Left renal cortex interstitium (tissue), 4 donors: ENCODE results near the gene C1orf159. TPM values are rescaled to one million over a fixed set of nuclear protein-coding genes. Genes with fewer than 3 reads are reported as not detected.

Experiments
- DNase-seq, 4 donors: peaks; one replicate each; pipeline ENCODE4 v3.0.0-alpha.2; 2013; ENCODE audit warnings: low read depth in 4 of 4, low spot score in 2 of 4, missing footprints in 1 of 4
- polyA plus RNA-seq, 4 donors: library from polyadenylated mRNA; unstranded; fragments of 120-200 nt; gene quantifications; one replicate each; pipeline ENCODE4 v1.2.1, GENCODE V29; 2013; ENCODE audit not compliant: insufficient read length in 4 of 4

The C1orf159 gene
- polyA plus RNA-seq, 4 donors, result 5.5 to 24.1 (median 14.1) TPM

DNA sequence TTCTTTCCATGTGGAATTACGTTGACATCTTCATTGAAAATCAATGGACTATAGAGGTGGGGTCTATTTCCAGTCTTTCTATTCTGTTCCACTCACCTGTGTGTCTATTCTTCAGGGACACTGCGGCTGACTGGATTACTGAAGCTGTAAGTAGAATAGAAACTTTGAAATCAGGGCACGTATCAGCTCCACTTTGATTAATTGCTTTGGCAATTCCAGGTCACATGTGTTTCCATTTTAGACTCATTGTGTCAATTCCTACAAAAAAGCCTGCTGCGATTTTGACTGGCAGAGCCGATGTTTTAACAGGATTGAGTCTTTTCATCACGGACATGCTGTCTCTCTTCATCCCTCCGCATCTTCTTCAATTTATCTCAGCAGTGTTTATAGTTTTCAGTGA lies 20.9 kb downstream of the C1orf159 start:
- no peak for DNase-seq

DNA sequence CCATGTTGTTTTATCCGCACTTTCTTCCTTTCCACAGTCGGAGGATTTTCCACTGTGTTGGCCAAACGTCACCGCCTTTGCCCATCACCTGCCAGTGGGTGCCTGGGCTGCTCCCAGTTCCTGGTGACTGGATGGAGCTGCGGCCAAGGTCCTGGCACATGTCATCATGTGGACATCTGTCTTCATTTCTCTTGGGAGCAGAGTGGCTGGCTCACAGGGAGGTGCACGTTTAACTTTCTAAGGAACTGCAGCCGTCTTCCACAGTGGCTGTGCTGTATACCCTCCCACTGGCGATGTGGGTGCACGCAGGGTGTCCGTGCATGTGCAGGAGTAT lies 22.3 kb downstream of the C1orf159 start:
- no peak for DNase-seq

DNA sequence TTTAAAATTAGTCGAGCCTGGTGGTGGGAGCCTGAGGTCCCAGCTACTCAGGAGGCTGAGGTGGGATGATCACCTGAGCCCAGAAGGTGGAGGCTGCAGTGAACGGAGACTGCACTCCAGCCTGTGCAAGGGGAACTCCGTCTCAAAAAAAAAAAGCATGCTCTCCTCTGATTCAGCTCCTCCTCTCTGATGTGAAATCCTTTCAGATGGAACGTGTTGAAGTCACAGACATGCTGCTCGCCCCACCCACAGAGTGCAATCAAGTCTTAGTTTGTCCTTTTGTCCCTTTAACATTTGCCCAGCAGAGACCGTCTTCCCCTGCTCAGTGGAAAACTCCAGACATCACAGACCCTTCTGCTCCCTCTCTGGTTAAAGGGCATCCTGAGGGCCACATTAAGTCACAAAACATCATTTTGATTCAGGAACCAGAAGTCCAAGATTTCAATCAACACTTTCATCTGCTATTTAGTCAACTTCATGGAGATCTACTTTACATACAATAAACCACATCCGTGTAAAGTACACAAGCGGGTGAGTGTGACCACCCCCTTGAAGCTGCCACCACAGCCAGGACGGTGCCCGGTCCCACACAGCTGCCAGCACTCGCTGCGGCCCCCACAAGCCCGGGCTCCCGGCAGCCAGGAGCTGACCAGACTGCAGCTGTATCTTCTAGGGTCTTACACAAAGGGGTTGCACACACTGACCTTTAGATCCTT lies 22.8 kb downstream of the C1orf159 start:
- DNase-seq, result no peak

- no peak for DNase-seq
These were observed 23.6 kb downstream of the C1orf159 start for GRCh38 chr1:1092149-1092855.

- no peak for DNase-seq
These were observed 24.3 kb downstream of the C1orf159 start for GRCh38 chr1:1091344-1092148.

GRCh38 chr1:1090424-1091343 lies 25.2 kb downstream of the C1orf159 start:
- DNase-seq, result no peak

DNA sequence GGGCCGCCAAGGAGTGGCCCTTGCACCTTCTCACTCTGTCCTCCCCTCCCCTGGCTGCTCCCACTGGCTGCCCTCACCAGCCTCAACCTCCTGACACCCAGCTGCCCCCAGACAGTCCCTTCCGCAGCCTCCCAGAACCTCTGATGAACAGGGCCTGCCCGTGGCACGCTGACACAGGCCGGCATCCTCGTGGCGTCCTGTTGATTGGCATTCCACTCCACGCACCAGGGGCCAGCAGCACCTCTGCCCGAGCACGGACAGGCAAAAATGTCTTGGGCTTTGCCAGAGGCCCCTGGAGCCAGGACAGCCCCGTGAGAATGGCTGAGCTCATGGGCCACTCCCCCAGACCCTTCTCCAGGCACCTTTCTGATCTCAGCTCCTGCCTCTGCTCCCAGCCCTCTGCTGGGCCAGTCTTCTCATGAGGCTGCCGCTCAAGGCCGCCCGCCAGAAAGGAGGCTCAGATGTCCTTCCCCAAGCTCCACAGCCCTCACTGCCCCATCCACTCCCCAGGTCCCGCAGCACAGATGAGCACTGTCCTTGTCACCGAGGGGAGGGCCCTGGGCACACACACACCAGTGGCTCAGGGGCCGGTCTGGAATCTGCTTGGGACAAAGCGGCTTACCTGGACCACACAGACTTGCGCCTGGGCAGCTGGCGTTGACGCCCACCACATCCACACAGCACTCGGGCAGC lies 26.0 kb downstream of the C1orf159 start:
- DNase-seq, result no peak

DNA sequence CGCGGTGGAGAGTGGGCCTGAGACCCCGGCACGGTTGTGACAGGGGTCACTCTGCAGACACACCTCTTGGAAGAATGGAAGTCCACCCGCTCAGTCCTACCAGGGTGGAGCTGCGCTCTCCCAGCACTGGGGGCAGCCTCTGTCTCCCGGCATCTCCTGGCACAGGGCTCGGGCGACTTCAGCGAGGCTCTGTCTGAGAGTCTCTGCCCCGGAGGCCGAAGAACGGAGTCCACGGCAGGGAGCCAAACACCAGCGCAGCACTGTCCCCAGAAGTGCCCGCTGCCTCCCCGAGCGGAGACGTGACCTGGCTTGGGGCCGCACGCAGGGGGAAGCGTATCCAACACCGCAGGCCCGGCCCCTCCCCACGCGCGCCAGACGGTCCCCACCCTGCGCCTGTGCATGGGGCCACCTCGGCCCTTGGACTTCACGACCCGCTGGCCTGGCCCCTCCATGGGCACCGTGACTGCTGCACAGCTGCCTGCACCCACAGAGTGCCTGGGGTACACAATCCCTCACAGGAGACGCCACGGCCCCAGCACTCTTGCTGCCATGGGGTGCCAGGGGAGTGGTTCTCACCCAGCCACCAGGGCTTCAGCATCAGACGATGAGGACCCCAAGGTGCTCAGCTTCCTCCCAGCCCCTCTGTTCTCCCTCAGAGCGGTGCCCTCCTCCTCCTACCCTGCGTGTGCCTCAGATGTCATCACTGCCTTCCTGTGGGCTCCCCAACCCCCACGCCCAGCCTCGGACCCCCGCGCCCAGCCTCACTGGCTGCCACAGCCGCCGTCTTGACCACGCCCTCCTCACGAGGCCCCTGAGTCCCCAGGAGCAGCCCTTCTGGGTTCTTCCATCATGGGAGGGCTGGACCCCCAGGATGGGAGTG lies 26.8 kb downstream of the C1orf159 start:
- no peak for DNase-seq

- no peak for DNase-seq
These were observed 27.7 kb downstream of the C1orf159 start for GRCh38 chr1:1088029-1088800.

DNA sequence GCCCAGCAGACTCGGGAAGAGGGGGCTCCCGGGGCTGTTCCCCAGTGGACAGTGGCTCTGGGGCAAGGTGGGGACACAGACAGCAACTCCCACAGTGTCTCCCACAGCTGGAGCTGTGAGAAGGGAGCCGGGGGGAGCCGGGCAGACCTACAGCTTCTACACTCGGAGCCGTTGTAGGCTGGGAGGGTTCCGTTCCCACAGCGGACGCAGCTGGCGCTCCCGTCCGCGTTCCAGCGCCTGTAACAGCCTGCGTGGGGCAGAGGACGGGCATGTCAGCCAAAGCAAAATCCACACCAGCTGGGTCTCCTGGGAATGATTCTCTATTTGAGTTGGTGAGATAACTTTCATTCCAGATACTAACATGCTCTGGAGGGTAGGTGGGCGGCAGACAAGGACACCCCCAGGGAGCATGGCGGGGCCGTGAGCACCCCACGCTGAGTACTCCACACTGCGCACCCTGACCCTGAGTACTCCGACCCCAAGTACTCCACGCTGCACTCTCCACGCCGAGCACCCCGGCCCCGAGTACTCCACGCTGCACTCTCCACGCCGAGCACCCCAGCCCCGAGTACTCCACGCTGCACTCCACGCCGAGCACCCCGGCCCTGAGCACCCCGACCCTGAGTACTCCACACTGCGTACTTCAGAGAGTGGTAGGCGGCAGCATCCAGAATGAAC lies 28.4 kb downstream of the C1orf159 start:
- DNase-seq, result no peak

DNA sequence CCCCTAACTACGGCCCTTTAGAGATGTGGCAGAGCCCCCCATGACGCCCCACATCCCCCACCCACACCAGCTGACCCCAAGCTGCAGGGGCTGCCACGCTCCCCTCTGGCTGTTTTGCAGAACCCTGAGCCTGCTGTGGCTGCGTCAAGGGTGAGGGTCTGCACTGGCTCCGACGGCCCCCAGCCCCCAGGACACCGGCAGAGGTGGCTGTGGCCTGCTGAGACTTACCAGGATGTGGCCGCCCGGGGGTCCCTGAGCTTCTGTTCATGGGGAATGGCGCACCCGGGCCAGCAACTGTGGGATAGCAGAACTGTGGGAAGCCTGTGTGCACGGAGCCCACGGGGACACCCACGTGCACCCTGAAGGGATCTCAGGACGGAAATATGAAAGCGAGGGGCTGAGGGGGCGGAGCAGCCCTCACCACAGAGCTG lies 29.0 kb downstream of the C1orf159 start:
- no peak for DNase-seq

DNA sequence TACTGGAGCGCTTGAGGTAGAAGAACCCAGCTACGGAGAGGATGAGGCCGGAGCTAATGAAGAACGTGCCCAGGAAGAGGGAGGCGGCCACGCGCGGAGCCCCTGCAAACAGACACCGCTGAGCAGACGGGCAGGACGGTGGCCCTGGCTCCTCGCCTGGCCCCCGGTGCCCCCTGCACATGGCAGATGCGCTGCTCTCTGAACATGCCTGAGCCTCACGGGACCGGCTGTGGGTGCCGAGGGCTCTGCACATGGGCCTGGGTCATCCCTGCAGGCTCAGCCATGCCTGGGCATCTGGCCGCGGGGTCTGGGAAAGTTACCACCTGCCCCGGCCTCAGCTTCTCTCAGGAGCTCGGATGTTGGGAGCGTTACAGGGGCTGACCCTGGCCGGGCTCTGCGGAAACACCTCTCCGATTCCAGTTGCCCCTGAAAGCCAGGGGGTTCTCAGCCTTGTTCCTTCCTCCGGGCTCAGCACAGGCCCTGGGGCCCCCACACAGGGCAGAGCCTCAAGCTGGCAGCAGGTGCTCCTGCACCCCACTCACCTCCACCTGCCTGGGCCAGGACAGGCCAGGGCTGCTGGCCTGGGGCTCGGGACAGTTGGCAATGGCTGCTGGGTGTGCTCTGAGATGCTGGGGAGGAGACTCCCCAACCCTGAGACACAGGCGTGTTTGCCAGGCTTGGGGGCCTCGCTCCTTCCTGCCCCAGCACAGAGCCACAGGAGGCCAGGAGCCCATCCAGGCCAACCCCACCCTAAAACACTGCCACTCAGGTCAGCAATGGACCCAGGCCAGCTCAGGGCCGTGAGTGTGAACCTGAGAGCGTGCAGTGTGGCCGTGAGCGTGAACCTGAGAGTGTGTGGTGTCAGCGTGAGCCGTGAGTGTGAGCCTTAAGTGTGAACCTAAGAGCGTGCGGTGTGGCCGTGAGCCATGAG lies 29.7 kb downstream of the C1orf159 start:
- DNase-seq, result no peak

DNA sequence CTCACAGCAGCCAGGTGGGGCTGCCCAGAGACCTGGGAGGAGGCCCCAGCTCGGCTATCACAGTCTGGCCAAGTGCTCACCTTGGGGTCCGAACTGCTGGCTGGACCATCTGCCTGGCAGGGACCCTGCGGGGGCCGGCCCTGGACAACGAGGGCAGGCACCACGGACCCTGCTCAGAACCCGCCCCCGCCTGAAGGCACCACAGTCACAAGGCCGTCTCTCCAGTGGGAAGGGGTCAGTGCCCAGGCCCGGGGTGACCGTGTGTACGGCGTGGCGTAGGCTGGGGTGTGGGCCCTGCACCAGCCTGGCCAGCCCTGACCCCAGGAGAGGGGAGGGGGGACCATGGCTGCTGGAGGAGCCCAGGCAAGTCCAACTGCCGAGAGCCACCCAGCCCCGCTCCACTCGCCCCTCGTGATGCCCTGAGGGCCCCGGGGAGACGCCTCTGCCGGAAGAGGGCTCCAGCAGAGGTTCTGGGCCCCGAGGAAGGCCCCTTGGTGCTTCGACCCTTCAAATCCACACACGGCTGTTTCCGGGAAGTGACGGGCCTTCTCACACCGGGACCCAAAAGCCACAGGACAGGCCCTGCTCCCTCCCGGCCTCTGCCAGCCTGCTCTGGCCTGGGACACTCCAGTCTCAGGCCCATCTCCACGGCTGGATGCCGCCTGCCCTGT lies 30.6 kb downstream of the C1orf159 start:
- DNase-seq, result no peak

DNA sequence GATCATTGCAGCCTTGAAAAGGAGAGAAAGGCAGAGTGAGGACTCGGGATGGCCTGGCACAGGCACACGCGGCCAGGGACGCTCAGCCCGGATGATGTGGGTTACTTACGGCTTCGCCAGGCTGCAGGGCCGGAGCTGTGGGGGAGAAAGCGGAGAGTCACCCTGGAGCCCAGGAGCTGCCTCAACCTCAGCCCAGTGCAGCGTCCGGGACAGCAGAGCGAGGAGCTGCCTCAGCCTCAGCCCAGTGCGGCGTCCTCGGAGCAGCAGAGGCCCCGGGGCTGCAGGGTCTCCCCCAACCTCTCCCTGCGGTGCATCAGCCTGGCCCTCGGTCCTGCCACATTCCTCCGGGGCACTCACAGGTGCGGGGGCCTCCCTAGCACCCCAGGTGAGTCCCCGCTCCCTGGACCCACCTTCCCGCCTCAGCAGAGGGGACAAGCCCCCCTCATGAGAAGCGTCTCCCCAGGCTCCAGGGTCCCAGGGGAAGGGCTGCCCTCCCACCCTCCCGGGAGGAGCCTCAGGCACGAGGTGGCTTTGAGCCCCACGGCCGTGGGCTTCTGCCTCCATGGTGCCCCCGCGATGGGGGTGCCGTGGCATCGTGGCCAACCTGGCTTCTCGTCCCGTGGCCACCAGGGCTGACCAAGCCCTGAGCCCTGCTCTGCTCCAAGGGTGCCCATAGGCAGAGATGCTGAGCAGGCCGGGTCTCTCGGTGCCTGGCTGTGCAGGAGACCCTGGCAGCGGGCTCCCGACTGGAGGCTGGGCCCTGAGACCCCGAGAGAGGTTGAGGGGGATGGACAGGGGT lies 31.3 kb downstream of the C1orf159 start:
- no peak for DNase-seq
